ENCODE data around the gene HPD. TPM values are rescaled to one million over a fixed set of nuclear protein-coding genes. Genes with fewer than 3 reads are reported as not detected.

HPD gene
- total and polyA plus RNA-seq, 2 of the 4 experiments (the other 2 are of a cell fraction), result 0.15 to 0.18 TPM

DNA sequence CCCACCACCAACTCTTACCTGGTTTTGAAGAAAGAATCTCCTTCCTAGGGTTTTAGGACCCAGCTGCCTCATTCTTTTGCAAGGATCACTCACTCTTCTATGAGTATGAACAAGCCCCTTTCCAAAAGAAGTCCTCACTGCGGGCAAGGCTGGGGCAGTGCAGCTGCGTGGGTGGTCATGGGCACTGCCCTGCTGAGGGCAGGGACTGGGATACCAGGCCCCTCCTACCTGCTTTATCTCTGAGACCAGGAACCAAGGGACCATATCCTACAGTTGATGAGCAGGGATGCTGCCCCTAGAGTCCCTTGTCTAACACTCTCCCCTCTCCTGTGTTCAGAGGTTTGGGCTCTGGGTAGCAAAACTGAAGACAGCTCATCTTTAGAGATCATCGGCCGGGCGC is 20.5 kb downstream of the HPD start:
- Histone ChIP-seq H2BK120ac (ENCODE audit: low read depth, low read length) (no peak overlapping the region), H2BK20ac (ENCODE audit: low read depth, low read length) (no peak overlapping the region), H3K23ac (ENCODE audit: low read depth, low read length) (no peak overlapping the region), H3K9me1 (ENCODE audit: insufficient read depth, low read length) (no peaks in the 10 kb centered on the region), H2BK5ac (ENCODE audit: low read depth, low read length, poor library complexity, severe bottlenecking) (no peak overlapping the region), H2AK9ac (replicated peaks; ENCODE audit: low read depth, low read length, poor library complexity) (peak overlapping the region; percentile 72), H4K91ac (ENCODE audit: insufficient read depth, low read depth, low read length) (no peak overlapping the region), H3K79me1 (ENCODE audit: low read depth in 1 of 2, low read length in 2 of 2) (peaks cover 0 to 8% of the 10 kb centered on the region in 2 experiments; a peak in 2 of 4 replicates), H3K4me3 (ENCODE audit: insufficient read depth, low read depth, low read length) (no peak overlapping the region), H3K4me2 (ENCODE audit: low read depth, low read length) (no peak overlapping the region), H3K27ac (ENCODE audit: insufficient read depth, low read length) (no peak overlapping the region), H4K20me1 (ENCODE audit: insufficient read depth, low read length) (no peaks in the 10 kb centered on the region), H3K27me3 (ENCODE audit: control insufficient read depth, insufficient read depth, low read length) (no peaks in the 10 kb centered on the region), H3K9ac (ENCODE audit: low read depth, low read length) (no peak overlapping the region), H3K9me3 (ENCODE audit: control insufficient read depth, insufficient read depth, low read length) (no peaks in the 10 kb centered on the region), H3K14ac (replicated peaks; ENCODE audit: low read depth, low read length) (no peak overlapping the region), H3K56ac (ENCODE audit: extremely low read depth, insufficient read depth, low read length) (no peak overlapping the region), H3K4ac (ENCODE audit: low read depth, low read length) (no peak overlapping the region), H3K4me1 (ENCODE audit: control insufficient read depth, insufficient read depth, low read length) (0 out of 2 replicates have a peak, but pooled peaks cover under 1% of the 10 kb centered on the region), H2AK5ac (ENCODE audit: low read depth, low read length) (no peak overlapping the region), H4K5ac (ENCODE audit: low read depth, low read length) (no peak overlapping the region), H4K8ac (ENCODE audit: low read depth in 2 of 2, low read length in 2 of 2) (no peak overlapping the region), H2BK15ac (ENCODE audit: low read depth, low read length) (no peak overlapping the region), H3K18ac (ENCODE audit: low read depth, low read length) (no peak overlapping the region), H3K36me3 (ENCODE audit: control insufficient read depth, insufficient read depth, low read length) (no peaks in the 10 kb centered on the region), H2AFZ (replicated peaks; ENCODE audit: low read length, poor library complexity) (peak overlapping the region; percentile 51)
- in situ Hi-C loops (cut with MboI; ENCODE audit: low sequenced_read_pairs), result no loop called here
- intact Hi-C loops (cut with micrococcal nuclease), result loop anchor here (2.0 to 5.0 kb wide), 2 partner anchors 34 to 51 kb away; partner anchors contain the start of gene PSMD9
- TF ChIP-seq, protein P1, sequence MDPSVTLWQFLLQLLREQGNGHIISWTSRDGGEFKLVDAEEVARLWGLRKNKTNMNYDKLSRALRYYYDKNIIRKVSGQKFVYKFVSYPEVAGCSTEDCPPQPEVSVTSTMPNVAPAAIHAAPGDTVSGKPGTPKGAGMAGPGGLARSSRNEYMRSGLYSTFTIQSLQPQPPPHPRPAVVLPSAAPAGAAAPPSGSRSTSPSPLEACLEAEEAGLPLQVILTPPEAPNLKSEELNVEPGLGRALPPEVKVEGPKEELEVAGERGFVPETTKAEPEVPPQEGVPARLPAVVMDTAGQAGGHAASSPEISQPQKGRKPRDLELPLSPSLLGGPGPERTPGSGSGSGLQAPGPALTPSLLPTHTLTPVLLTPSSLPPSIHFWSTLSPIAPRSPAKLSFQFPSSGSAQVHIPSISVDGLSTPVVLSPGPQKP (IDR thresholded peaks at IDR 0.05; ENCODE audit: borderline replicate concordance, low read depth, low read length), result no peak
- TF ChIP-seq RCOR1 (IDR thresholded peaks at IDR 0.05; ENCODE audit: insufficient replicate concordance, low read length) (no peak), BHLHE40 (IDR thresholded peaks at IDR 0.05; ENCODE audit: low read depth, low read length) (no peak), SMC3 (IDR thresholded peaks at IDR 0.05; ENCODE audit: low read depth, low read length) (no peak), MAZ (IDR thresholded peaks at IDR 0.05; ENCODE audit: borderline replicate concordance, low read depth, low read length) (no peak), CEBPB (IDR thresholded peaks at IDR 0.05; ENCODE audit: low read depth, low read length) (no peak), RAD21 (IDR thresholded peaks at IDR 0.05; ENCODE audit: low read length) (no peak), MXI1 (IDR thresholded peaks at IDR 0.05; ENCODE audit: borderline replicate concordance, low read depth, low read length) (no peak)
- no peak for ATAC-seq (ENCODE audit: low read depth)
- no peak for DNase-seq
- dilution Hi-C loops (cut with HindIII; ENCODE audit: low sequenced_read_pairs, unreplicated experiment), result no loop called here
- CTCF ChIA-PET, result interaction anchor here (1.2 kb wide), 1 partner anchor 44 kb away, joined by 4 read pairs; no protein-coding TSS in a partner anchor
- BruUV-seq (replicated peaks), result no TSS peak
- POLR2A ChIA-PET (ENCODE audit: unreplicated experiment), result no interaction called here
- 100% methylated on average over 3 of the region's 5 CpGs; no CpG with 5 or more reads in 1 of the 2 experiments for WGBS, 2 experiments (ENCODE audit: extremely low coverage in 2 of 2, insufficient read length in 1 of 2)
